Fibroblast of lung (primary cell): Measurements from ENCODE around the gene NOX4. TPM values are rescaled to one million over a fixed set of nuclear protein-coding genes. Genes with fewer than 3 reads are reported as not detected.

Experiments
- DNase-seq, 2 donors: peaks; one replicate each; pipeline versions ENCODE4 v3.0.0 to v3.0.0-alpha.2; 2010; ENCODE audit warnings: low read depth in 2 of 2
- H2AFZ ChIP-seq: 2 replicates; pipeline ENCODE4 v1.5.1; 2012; ENCODE audit warnings: low read length, control low read depth, inconsistent platforms
- H3K27ac ChIP-seq: 2 replicates; pipeline ENCODE4 v1.5.1; 2011; ENCODE audit warnings: low read length, control low read depth; ENCODE audit not compliant: insufficient read depth
- H3K27me3 ChIP-seq: 2 replicates; pipeline ENCODE4 v1.5.1; 2011; ENCODE audit warnings: mild to moderate bottlenecking, low read length; ENCODE audit not compliant: control insufficient read depth, insufficient read depth
- H3K36me3 ChIP-seq: 2 replicates; pipeline ENCODE4 v1.5.1; 2011; ENCODE audit warnings: low read length; ENCODE audit not compliant: control insufficient read depth, insufficient read depth
- H3K4me1 ChIP-seq: 2 replicates; pipeline ENCODE4 v1.5.1; 2011; ENCODE audit warnings: low read length; ENCODE audit not compliant: control insufficient read depth, insufficient read depth; ENCODE audit errors: extremely low read depth
- H3K4me2 ChIP-seq: 2 replicates; pipeline ENCODE4 v1.5.1; 2011; ENCODE audit warnings: low read length, control low read depth; ENCODE audit not compliant: insufficient read depth; ENCODE audit errors: extremely low read depth
- H3K4me3 ChIP-seq, 4 experiments: fragments of 200-600 bp in 1 of 4; sonication (generic) in 1 of 4; replicated peaks in 1 of 4; 2 replicates each; pipeline ENCODE4 v1.5.1; 2011 to 2016; ENCODE audit warnings: low read length in 4 of 4, low read depth in 3 of 4, mild to moderate bottlenecking in 3 of 4, control low read depth in 2 of 4, inconsistent platforms in 1 of 4, mixed read lengths in 1 of 4; ENCODE audit not compliant: insufficient read depth in 1 of 4; ENCODE audit errors: control extremely low read depth in 1 of 4
- H3K79me2 ChIP-seq: 2 replicates; pipeline ENCODE4 v1.5.1; 2012; ENCODE audit warnings: mild to moderate bottlenecking, low read length, inconsistent platforms; ENCODE audit not compliant: control insufficient read depth, insufficient read depth
- H3K9ac ChIP-seq: 2 replicates; pipeline ENCODE4 v1.5.1; 2011; ENCODE audit warnings: mild to moderate bottlenecking, low read length, control low read depth; ENCODE audit not compliant: insufficient read depth
- H3K9me3 ChIP-seq: 2 replicates; pipeline ENCODE4 v1.5.1; 2012; ENCODE audit warnings: low read depth, low read length; ENCODE audit not compliant: control insufficient read depth, insufficient read depth
- H4K20me1 ChIP-seq: 2 replicates; pipeline ENCODE4 v1.5.1; 2011; ENCODE audit warnings: low read length; ENCODE audit not compliant: control insufficient read depth, insufficient read depth; ENCODE audit errors: extremely low read depth
- CTCF ChIP-seq, 2 donors: IDR thresholded peaks in 1 of 2; conservative IDR thresholded peaks in 1 of 2; 1 replicate in 1 of 2; 2 replicates in 1 of 2; pipeline ENCODE4 v1.5.1; 2011 to 2012; ENCODE audit warnings: low read length in 2 of 2, control low read depth in 1 of 2, inconsistent platforms in 1 of 2, low read depth in 1 of 2, mild to moderate bottlenecking in 1 of 2
- EZH2 ChIP-seq: IDR thresholded peaks from 2 replicates; pipeline ENCODE4 v1.5.1; 2012; ENCODE audit warnings: low read length, control low read depth, mild to moderate bottlenecking; ENCODE audit errors: missing control alignments
- polyA plus RNA-seq, 2 donors: library from polyadenylated mRNA; depleted of rRNA in 1 of 2; stranded (reverse) in 1 of 2; unstranded in 1 of 2; fragments of >200 nt; gene quantifications; 2 replicates each; pipeline ENCODE4 v1.2.1, GENCODE V29; 2011 to 2012; ENCODE audit warnings: missing spikeins in 1 of 2
- total RNA-seq: library from RNA; depleted of rRNA; stranded (reverse); fragments of >200 nt; gene quantifications from 2 replicates; pipeline ENCODE4 v1.2.1, GENCODE V29; 2014

The NOX4 gene
- total and polyA plus RNA-seq, 2 donors (not counting 1 experiment from before 2014, with no cell fraction given): 0.49 to 0.50 TPM

- H3K9ac ChIP-seq: no peak overlapping the region
- H3K4me1 ChIP-seq: no peaks in the 10 kb centered on the region
- H2AFZ ChIP-seq: no peak overlapping the region
- H3K79me2 ChIP-seq: no peaks in the 10 kb centered on the region
- no peaks in the 10 kb centered on the region for H4K20me1 ChIP-seq
- H3K9me3 ChIP-seq: no peaks in the 10 kb centered on the region
- TF ChIP-seq CTCF (conservative IDR thresholded peaks at IDR 0.05 in 1 of 2, IDR thresholded peaks at IDR 0.05 in 1 of 2; ENCODE audit: low read depth in 1 of 2, low read length in 2 of 2) (no peak), EZH2 (no peak)
- H3K4me2 ChIP-seq: no peak overlapping the region
- no peaks in the 10 kb centered on the region for H3K36me3 ChIP-seq
- no peaks in the 10 kb centered on the region for H3K27me3 ChIP-seq
- H3K4me3 ChIP-seq: no peak overlapping the region
- no peak for DNase-seq
- no peak overlapping the region for H3K27ac ChIP-seq
These were observed 45.8 kb upstream of the NOX4 start for GRCh38 chr11:89536926-89537325.

- DNase-seq: no peak
- Histone ChIP-seq H3K9ac (no peak overlapping the region), H3K36me3 (no peaks in the 10 kb centered on the region), H3K9me3 (no peaks in the 10 kb centered on the region), H3K4me2 (no peak overlapping the region), H3K27ac (no peak overlapping the region), H3K4me3 (no peak overlapping the region), H3K79me2 (no peaks in the 10 kb centered on the region), H2AFZ (no peak overlapping the region), H4K20me1 (no peaks in the 10 kb centered on the region), H3K4me1 (no peaks in the 10 kb centered on the region), H3K27me3 (no peaks in the 10 kb centered on the region)
- TF ChIP-seq EZH2 (no peak), CTCF (conservative IDR thresholded peaks at IDR 0.05 in 1 of 2, IDR thresholded peaks at IDR 0.05 in 1 of 2; ENCODE audit: low read depth in 1 of 2, low read length in 2 of 2) (no peak)
These were observed 44.0 kb upstream of the NOX4 start for GRCh38 chr11:89535221-89535620.

- no peaks in the 10 kb centered on the region for H3K27me3 ChIP-seq
- no peaks in the 10 kb centered on the region for H3K9me3 ChIP-seq
- H3K4me1 ChIP-seq: no peaks in the 10 kb centered on the region
- no peak for DNase-seq
- H3K4me2 ChIP-seq: no peak overlapping the region
- H3K79me2 ChIP-seq: no peaks in the 10 kb centered on the region
- H3K36me3 ChIP-seq: no peaks in the 10 kb centered on the region
- H3K4me3 ChIP-seq: no peak overlapping the region
- H3K9ac ChIP-seq: no peak overlapping the region
- H2AFZ ChIP-seq: no peak overlapping the region
- no peak overlapping the region for H3K27ac ChIP-seq
- H4K20me1 ChIP-seq: no peaks in the 10 kb centered on the region
- no peak for TF ChIP-seq EZH2
- no peak for TF ChIP-seq CTCF (conservative IDR thresholded peaks at IDR 0.05 in 1 of 2, IDR thresholded peaks at IDR 0.05 in 1 of 2; ENCODE audit: low read depth in 1 of 2, low read length in 2 of 2)
These were observed 38.6 kb upstream of the NOX4 start for GRCh38 chr11:89529626-89530380.
